Osteocyte (in vitro differentiated cells): ENCODE results near the gene SPTB. TPM values are rescaled to one million over a fixed set of nuclear protein-coding genes. Genes with fewer than 3 reads are reported as not detected.
A peak's percentile ranks its signal among the peaks of the same experiment; 100 is the strongest.

Experiments
- DNase-seq: peaks from one replicate; pipeline ENCODE4 v3.0.0; 2021; ENCODE audit warnings: mixed read lengths; ENCODE audit not compliant: unreplicated experiment; ENCODE audit errors: extremely low spot score
- H3K27ac Mint-ChIP-seq: one replicate; pipeline ENCODE4 v1.8.0; 2021; ENCODE audit warnings: mild to moderate bottlenecking, mixed read lengths; ENCODE audit not compliant: unreplicated experiment
- H3K27me3 Mint-ChIP-seq: one replicate; pipeline ENCODE4 v1.8.0; 2021; ENCODE audit warnings: mixed read lengths; ENCODE audit not compliant: unreplicated experiment
- H3K36me3 Mint-ChIP-seq: one replicate; pipeline ENCODE4 v1.8.0; 2021; ENCODE audit warnings: mixed read lengths; ENCODE audit not compliant: unreplicated experiment
- H3K4me1 Mint-ChIP-seq: one replicate; pipeline ENCODE4 v1.8.0; 2021; ENCODE audit warnings: mixed read lengths; ENCODE audit not compliant: unreplicated experiment
- H3K4me3 Mint-ChIP-seq: one replicate; pipeline ENCODE4 v1.8.0; 2021; ENCODE audit warnings: mild to moderate bottlenecking, moderate library complexity, mixed read lengths; ENCODE audit not compliant: unreplicated experiment
- H3K9me3 Mint-ChIP-seq: one replicate; pipeline ENCODE4 v1.8.0; 2021; ENCODE audit warnings: mixed read lengths; ENCODE audit not compliant: unreplicated experiment
- total RNA-seq: library from RNA; stranded (reverse); gene quantifications from 2 replicates; pipeline ENCODE4 v1.2.1, GENCODE V29; 2021
- TF ChIP-seq, protein P1 (sequence below): fragments of 200-600 bp; sonication (generic); IDR thresholded peaks from 2 replicates; pipeline ENCODE4 v1.5.0; 2021; ENCODE audit warnings: antibody characterized with exemption, mild to moderate bottlenecking, moderate library complexity

Gene SPTB
- total RNA-seq, 1 donor from 2014 or later, result 0.35 TPM

DNA sequence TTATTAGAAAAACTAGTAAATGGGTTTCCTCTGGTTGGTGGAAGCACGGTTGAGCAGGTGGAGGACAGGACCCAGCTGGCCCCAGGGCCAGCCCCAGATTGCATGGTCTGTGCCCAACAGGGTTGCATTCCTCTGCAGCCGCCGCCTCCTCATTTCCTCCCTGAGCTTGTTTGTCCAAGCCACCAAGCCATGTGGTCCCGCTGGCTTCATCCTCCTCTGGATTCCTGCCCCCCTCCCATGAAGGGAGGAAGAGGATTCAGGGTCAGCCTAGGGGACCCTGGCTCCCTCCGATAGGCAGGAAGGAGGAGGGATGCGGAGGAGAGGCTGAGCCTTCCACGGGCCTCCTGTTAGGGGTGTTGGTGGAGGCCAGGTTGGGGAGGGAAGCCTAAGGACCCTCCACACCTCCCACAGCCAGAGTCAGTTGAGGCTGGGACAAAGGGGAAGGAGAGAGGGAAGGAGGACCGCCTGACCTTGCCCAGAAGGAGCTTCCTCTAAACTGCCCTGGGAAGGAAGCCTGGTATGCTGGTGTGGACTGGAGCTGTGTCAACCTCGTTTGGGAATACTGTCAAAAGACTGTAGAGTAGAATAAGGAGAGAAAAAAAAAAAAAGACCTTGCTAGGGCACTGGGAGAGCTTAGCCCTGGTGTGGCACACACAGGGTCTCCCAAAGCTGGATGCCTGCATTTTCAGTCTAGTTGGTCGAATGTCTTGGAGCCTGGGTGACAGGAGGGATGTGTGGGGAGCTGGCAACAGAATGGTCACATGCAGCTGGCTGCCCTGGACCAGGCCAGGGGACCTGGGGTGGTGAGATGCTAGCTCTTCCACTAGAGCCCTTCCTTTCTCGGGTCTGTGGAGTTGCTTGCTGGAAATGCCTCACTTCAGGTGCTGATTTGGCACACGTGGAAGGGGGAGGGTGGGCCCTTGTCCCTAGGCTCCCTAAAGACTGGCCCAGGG lies 133.1 kb downstream of the SPTB start:
- H3K4me3 Mint-ChIP-seq, result no peak overlapping the region
- peak overlapping the region; percentile 76 for H3K27ac Mint-ChIP-seq
- DNase-seq, result no peak
- H3K36me3 Mint-ChIP-seq, result peaks cover 50% of the 10 kb centered on the region
- H3K9me3 Mint-ChIP-seq, result no peaks in the 10 kb centered on the region
- H3K27me3 Mint-ChIP-seq, result no peaks in the 10 kb centered on the region
- TF ChIP-seq, protein P1, sequence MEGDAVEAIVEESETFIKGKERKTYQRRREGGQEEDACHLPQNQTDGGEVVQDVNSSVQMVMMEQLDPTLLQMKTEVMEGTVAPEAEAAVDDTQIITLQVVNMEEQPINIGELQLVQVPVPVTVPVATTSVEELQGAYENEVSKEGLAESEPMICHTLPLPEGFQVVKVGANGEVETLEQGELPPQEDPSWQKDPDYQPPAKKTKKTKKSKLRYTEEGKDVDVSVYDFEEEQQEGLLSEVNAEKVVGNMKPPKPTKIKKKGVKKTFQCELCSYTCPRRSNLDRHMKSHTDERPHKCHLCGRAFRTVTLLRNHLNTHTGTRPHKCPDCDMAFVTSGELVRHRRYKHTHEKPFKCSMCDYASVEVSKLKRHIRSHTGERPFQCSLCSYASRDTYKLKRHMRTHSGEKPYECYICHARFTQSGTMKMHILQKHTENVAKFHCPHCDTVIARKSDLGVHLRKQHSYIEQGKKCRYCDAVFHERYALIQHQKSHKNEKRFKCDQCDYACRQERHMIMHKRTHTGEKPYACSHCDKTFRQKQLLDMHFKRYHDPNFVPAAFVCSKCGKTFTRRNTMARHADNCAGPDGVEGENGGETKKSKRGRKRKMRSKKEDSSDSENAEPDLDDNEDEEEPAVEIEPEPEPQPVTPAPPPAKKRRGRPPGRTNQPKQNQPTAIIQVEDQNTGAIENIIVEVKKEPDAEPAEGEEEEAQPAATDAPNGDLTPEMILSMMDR, result no peak
- peaks cover 24% of the 10 kb centered on the region for H3K4me1 Mint-ChIP-seq

DNA sequence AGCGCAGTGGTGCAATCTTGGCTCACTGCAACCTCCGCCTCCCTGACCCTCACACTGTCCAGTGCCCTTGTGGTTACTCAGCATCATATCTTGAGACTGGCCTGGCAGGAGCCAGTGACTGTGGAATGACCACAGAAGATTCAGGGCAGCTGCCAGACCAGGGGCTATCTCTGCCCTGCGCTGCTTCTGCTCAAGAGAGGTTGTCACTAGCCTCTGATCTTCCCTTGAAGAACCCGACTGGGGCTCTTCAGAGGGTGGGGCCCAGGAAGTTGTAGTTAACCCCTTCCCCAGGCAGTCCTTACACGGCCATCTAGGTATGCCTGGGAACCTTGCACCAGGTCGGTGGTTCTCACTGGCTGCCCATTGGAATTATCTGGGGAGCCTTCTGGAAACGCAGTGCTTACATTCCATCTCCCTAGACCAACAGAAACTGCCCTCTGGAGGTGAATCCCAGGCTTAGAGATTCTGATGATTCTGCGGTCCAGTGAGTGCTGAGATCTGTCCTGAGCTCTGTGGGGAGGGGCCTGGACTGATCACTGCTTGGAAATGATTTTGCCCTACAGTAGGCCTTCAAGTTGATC lies 134.1 kb downstream of the SPTB start:
- H3K27me3 Mint-ChIP-seq, result no peaks in the 10 kb centered on the region
- TF ChIP-seq, protein P1, result peak; percentile 31
- no peaks in the 10 kb centered on the region for H3K9me3 Mint-ChIP-seq
- H3K27ac Mint-ChIP-seq, result peak overlapping the region; percentile 64
- peaks cover 24% of the 10 kb centered on the region for H3K4me1 Mint-ChIP-seq
- no peak overlapping the region for H3K4me3 Mint-ChIP-seq
- DNase-seq, result no peak
- H3K36me3 Mint-ChIP-seq, result peaks cover 55% of the 10 kb centered on the region

DNA sequence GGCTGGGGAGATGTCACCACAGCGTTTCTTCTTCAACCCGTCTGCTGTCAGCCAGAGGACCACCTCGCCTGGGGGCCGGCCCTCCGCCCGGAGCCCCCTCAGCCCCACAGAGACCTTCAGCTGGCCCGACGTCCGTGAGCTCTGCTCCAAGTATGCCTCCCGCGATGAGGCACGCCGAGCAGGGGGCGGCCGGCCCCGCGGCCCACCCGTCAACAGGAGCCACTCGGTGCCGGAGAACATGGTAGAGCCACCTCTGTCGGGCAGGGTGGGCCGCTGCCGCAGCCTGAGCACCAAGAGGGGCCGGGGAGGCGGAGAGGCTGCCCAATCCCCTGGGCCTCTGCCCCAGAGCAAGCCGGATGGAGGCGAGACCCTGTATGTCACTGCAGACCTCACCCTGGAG lies 136.6 kb downstream of the SPTB start:
- H3K9me3 Mint-ChIP-seq, result no peaks in the 10 kb centered on the region

DNA sequence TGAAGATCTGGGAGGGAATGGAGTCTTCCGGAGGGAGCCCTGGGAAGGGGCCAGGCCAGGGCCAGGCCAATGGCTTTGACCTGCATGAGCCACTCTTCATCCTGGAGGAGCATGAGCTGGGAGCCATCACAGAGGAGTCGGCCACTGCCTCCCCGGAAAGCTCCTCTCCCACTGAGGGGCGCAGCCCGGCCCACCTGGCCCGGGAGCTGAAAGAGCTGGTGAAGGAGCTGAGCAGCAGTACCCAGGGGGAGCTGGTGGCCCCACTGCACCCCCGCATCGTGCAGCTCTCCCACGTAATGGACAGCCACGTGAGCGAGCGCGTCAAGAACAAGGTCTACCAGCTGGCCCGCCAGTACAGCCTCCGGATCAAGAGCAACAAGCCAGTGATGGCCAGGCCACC lies 137.7 kb downstream of the SPTB start:
- H3K36me3 Mint-ChIP-seq, result peaks cover 63% of the 10 kb centered on the region
- no peaks in the 10 kb centered on the region for H3K27me3 Mint-ChIP-seq
- H3K4me3 Mint-ChIP-seq, result no peak overlapping the region
- TF ChIP-seq, protein P1, result no peak
- no peaks in the 10 kb centered on the region for H3K9me3 Mint-ChIP-seq
- no peak overlapping the region for H3K27ac Mint-ChIP-seq
- peaks cover 21% of the 10 kb centered on the region for H3K4me1 Mint-ChIP-seq
- DNase-seq, result no peak

More for the DNA sequence above, 136.6 kb downstream of the SPTB start:
- H3K36me3 Mint-ChIP-seq, result peaks cover 65% of the 10 kb centered on the region
- TF ChIP-seq, protein P1, result no peak
- H3K27me3 Mint-ChIP-seq, result no peaks in the 10 kb centered on the region
- H3K4me1 Mint-ChIP-seq, result peaks cover 24% of the 10 kb centered on the region
- DNase-seq, result no peak
- no peak overlapping the region for H3K27ac Mint-ChIP-seq
- no peak overlapping the region for H3K4me3 Mint-ChIP-seq

DNA sequence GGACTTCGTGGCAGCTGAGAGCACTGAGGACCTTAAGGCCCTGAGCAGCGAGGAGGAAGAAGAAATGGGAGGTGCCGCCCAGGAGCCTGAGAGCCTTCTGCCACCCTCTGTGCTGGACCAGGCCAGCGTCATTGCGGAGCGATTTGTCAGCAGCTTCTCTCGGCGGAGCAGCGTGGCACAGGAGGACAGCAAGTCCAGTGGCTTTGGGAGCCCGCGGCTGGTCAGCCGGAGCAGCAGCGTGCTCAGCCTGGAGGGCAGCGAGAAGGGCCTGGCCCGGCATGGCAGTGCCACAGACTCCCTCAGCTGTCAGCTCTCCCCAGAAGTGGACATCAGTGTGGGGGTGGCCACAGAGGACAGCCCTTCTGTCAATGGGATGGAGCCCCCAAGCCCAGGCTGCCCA lies 138.5 kb downstream of the SPTB start:
- Mint-ChIP-seq H3K4me3 (no peak overlapping the region), H3K27ac (peak overlapping the region; percentile 3)

More for the DNA sequence above, 138.5 kb downstream of the SPTB start:
- no peak for DNase-seq
- TF ChIP-seq, protein P1, result no peak
- H3K27me3 Mint-ChIP-seq, result no peaks in the 10 kb centered on the region
- H3K36me3 Mint-ChIP-seq, result peaks cover 58% of the 10 kb centered on the region
- H3K9me3 Mint-ChIP-seq, result no peaks in the 10 kb centered on the region
- peaks cover 14% of the 10 kb centered on the region for H3K4me1 Mint-ChIP-seq
